GM23338 (cell line): ENCODE data around the gene TMPRSS6. TPM values are rescaled to one million over a fixed set of nuclear protein-coding genes. Genes with fewer than 3 reads are reported as not detected.

ENCODE experiments used
- ATAC-seq: fragments of 200-7000 bp; cut with Tn5 transposase; 3 replicates; pipeline ENCODE4 v1.9.1; 2020
- DNase-seq: peaks from one replicate; pipeline ENCODE4 v3.0.0-alpha.2; 2015; ENCODE audit warnings: low spot score
- H2AFZ ChIP-seq: fragments of 200-600 bp; sonication (generic); 2 replicates; pipeline ENCODE4 v1.8.0; 2016; ENCODE audit warnings: antibody characterized with exemption, mild to moderate bottlenecking, moderate library complexity
- H3F3A ChIP-seq: fragments of 200-600 bp; sonication (generic); replicated peaks from 2 replicates; pipeline ENCODE4 v1.8.0; 2017; ENCODE audit warnings: antibody characterized with exemption, mixed run types, low read depth
- H3K27ac ChIP-seq: fragments of 200-600 bp; sonication (generic); 2 replicates; pipeline ENCODE4 v1.6.1; 2016; ENCODE audit warnings: low read depth
- H3K27me3 ChIP-seq: fragments of 200-600 bp; sonication (generic); 2 replicates; pipeline ENCODE4 v1.8.0; 2016; ENCODE audit warnings: mild to moderate bottlenecking, mixed run types, moderate library complexity; ENCODE audit not compliant: insufficient read depth
- H3K36me3 ChIP-seq: fragments of 200-600 bp; sonication (generic); 2 replicates; pipeline ENCODE4 v1.8.0; 2016; ENCODE audit warnings: mild to moderate bottlenecking; ENCODE audit not compliant: insufficient read depth
- H3K4me1 ChIP-seq: fragments of 200-600 bp; sonication (generic); 2 replicates; pipeline ENCODE4 v1.8.0; 2016; ENCODE audit warnings: mild to moderate bottlenecking, moderate library complexity; ENCODE audit not compliant: insufficient read depth
- H3K4me2 ChIP-seq: fragments of 200-600 bp; sonication (generic); 2 replicates; pipeline ENCODE4 v1.7.1; 2017; ENCODE audit warnings: mixed run types
- H3K4me3 ChIP-seq: fragments of 200-600 bp; sonication (generic); 2 replicates; pipeline ENCODE4 v1.6.1; 2016; ENCODE audit warnings: mixed run types
- H3K79me2 ChIP-seq: fragments of 200-600 bp; sonication (generic); replicated peaks from 2 replicates; pipeline ENCODE4 v1.8.0; 2017; ENCODE audit warnings: mild to moderate bottlenecking; ENCODE audit not compliant: insufficient read depth
- H3K9me2 ChIP-seq: fragments of 200-600 bp; sonication (generic); 2 replicates; pipeline ENCODE4 v1.8.0; 2017; ENCODE audit not compliant: insufficient read depth
- H4K20me1 ChIP-seq: fragments of 200-600 bp; sonication (generic); replicated peaks from 2 replicates; pipeline ENCODE4 v1.8.0; 2017; ENCODE audit warnings: mild to moderate bottlenecking; ENCODE audit not compliant: insufficient read depth
- H3K27ac Mint-ChIP-seq: 2 replicates; pipeline ENCODE4 v1.8.0; 2020; ENCODE audit warnings: inconsistent platforms, mild to moderate bottlenecking, moderate library complexity, mixed read lengths
- H3K27me3 Mint-ChIP-seq: 3 replicates; pipeline ENCODE4 v1.8.0; 2022; ENCODE audit warnings: low read depth, mild to moderate bottlenecking, moderate library complexity, mixed read lengths, inconsistent platforms; ENCODE audit not compliant: insufficient read depth, poor library complexity
- H3K36me3 Mint-ChIP-seq: 3 replicates; pipeline ENCODE4 v1.8.0; 2021; ENCODE audit warnings: low read depth, mild to moderate bottlenecking, inconsistent platforms, moderate library complexity, mixed read lengths
- H3K4me1 Mint-ChIP-seq: 3 replicates; pipeline ENCODE4 v1.8.0; 2020; ENCODE audit warnings: mild to moderate bottlenecking, inconsistent platforms, mixed read lengths
- H3K4me3 Mint-ChIP-seq: 3 replicates; pipeline ENCODE4 v1.8.0; 2021; ENCODE audit warnings: moderate library complexity, mild to moderate bottlenecking, inconsistent platforms, mixed read lengths
- H3K9me3 Mint-ChIP-seq: 3 replicates; pipeline ENCODE4 v1.8.0; 2020; ENCODE audit warnings: moderate library complexity, mild to moderate bottlenecking, inconsistent platforms, mixed read lengths
- CREB1 ChIP-seq: fragments of 250-450 bp; sonication (Bioruptor Pico); IDR thresholded peaks from 2 replicates; pipeline ENCODE4 v1.5.0; 2020; ENCODE audit warnings: low read depth, mild to moderate bottlenecking, moderate library complexity
- EZH2 ChIP-seq: fragments of 200-600 bp; sonication (generic); IDR thresholded peaks from one replicate; pipeline ENCODE4 v1.8.0; 2017; ENCODE audit warnings: antibody characterized with exemption, mild to moderate bottlenecking, low read depth; ENCODE audit not compliant: unreplicated experiment
- JUNB ChIP-seq: IDR thresholded peaks from one replicate; pipeline ENCODE4 v1.6.1; 2016; ENCODE audit warnings: antibody characterized with exemption; ENCODE audit not compliant: unreplicated experiment
- POLR2AphosphoS5 ChIP-seq: IDR thresholded peaks from 2 replicates; pipeline ENCODE4 v1.6.1; 2016; ENCODE audit warnings: antibody characterized with exemption, low read depth
- ZNF114 ChIP-seq: fragments of 250-450 bp; sonication (Bioruptor Pico); IDR thresholded peaks from 2 replicates; pipeline ENCODE4 v1.5.0; 2020; ENCODE audit warnings: mild to moderate bottlenecking, moderate library complexity
- ZNF331 ChIP-seq: fragments of 250-450 bp; sonication (Bioruptor Pico); IDR thresholded peaks from 2 replicates; pipeline ENCODE4 v1.5.0; 2020; ENCODE audit warnings: low read depth, mild to moderate bottlenecking, moderate library complexity
- polyA plus RNA-seq: library from polyadenylated mRNA; unstranded; fragments of >200 nt; fragmentation: Nextera tagmentation; extraction: Ambion mirVana; gene quantifications from 2 replicates; pipeline ENCODE4 v1.2.1, GENCODE V29; 2016
- total RNA-seq: library from RNA; depleted of rRNA; stranded (reverse); fragments of >200 nt; shearing (Covaris generic); gene quantifications from 2 replicates; pipeline ENCODE4 v1.2.3, GENCODE V29; 2014
- TF ChIP-seq, protein P1 (sequence below): fragments of 250-450 bp; sonication (Bioruptor Pico); IDR thresholded peaks from 2 replicates; pipeline ENCODE4 v1.5.0; 2020; ENCODE audit warnings: mild to moderate bottlenecking, moderate library complexity
- TF ChIP-seq, protein P2 (sequence below): IDR thresholded peaks from one replicate; pipeline ENCODE4 v1.6.1; 2018; ENCODE audit warnings: antibody characterized with exemption; ENCODE audit not compliant: unreplicated experiment

Gene TMPRSS6
- total and polyA plus RNA-seq, 2 experiments from 2014 or later, result 0.13 TPM; not detected in 1

DNA sequence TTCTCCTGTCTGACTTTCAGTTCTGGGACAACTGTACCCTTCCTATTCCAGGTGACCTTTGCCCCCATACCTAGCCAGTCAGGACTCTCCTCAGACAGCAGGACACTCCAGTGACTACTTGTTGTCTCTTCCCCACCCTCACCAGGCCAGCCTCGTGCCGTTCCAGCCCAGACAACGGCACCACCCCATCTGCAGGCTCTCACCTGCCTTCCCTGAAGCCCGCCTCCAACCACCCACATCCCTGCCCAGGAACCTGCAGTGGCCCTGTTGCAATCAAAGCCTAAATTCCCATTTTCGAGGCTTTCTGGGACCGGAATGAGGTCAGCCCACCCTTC, 36.5 kb upstream of the TMPRSS6 start:
- DNase-seq (no peak), ATAC-seq (no peak)
- Mint-ChIP-seq H3K4me1 (peaks cover 20% of the 10 kb centered on the region), H3K36me3 (no peaks in the 10 kb centered on the region), H3K27me3 (peaks cover 8% of the 10 kb centered on the region), H3K4me3 (no peak overlapping the region), H3K27ac (no peak overlapping the region), H3K9me3 (no peaks in the 10 kb centered on the region; the same call in 2 of the 3 replicates)
- Histone ChIP-seq H4K20me1 (no peaks in the 10 kb centered on the region), H3K36me3 (no peaks in the 10 kb centered on the region), H3K27me3 (no peaks in the 10 kb centered on the region), H3K27ac (no peak overlapping the region), H3K79me2 (no peaks in the 10 kb centered on the region), H3F3A (no peaks in the 10 kb centered on the region), H3K9me2 (no peaks in the 10 kb centered on the region), H2AFZ (no peak overlapping the region), H3K4me1 (no peaks in the 10 kb centered on the region), H3K4me3 (no peak overlapping the region), H3K4me2 (no peak overlapping the region)
- TF ChIP-seq, protein P1, sequence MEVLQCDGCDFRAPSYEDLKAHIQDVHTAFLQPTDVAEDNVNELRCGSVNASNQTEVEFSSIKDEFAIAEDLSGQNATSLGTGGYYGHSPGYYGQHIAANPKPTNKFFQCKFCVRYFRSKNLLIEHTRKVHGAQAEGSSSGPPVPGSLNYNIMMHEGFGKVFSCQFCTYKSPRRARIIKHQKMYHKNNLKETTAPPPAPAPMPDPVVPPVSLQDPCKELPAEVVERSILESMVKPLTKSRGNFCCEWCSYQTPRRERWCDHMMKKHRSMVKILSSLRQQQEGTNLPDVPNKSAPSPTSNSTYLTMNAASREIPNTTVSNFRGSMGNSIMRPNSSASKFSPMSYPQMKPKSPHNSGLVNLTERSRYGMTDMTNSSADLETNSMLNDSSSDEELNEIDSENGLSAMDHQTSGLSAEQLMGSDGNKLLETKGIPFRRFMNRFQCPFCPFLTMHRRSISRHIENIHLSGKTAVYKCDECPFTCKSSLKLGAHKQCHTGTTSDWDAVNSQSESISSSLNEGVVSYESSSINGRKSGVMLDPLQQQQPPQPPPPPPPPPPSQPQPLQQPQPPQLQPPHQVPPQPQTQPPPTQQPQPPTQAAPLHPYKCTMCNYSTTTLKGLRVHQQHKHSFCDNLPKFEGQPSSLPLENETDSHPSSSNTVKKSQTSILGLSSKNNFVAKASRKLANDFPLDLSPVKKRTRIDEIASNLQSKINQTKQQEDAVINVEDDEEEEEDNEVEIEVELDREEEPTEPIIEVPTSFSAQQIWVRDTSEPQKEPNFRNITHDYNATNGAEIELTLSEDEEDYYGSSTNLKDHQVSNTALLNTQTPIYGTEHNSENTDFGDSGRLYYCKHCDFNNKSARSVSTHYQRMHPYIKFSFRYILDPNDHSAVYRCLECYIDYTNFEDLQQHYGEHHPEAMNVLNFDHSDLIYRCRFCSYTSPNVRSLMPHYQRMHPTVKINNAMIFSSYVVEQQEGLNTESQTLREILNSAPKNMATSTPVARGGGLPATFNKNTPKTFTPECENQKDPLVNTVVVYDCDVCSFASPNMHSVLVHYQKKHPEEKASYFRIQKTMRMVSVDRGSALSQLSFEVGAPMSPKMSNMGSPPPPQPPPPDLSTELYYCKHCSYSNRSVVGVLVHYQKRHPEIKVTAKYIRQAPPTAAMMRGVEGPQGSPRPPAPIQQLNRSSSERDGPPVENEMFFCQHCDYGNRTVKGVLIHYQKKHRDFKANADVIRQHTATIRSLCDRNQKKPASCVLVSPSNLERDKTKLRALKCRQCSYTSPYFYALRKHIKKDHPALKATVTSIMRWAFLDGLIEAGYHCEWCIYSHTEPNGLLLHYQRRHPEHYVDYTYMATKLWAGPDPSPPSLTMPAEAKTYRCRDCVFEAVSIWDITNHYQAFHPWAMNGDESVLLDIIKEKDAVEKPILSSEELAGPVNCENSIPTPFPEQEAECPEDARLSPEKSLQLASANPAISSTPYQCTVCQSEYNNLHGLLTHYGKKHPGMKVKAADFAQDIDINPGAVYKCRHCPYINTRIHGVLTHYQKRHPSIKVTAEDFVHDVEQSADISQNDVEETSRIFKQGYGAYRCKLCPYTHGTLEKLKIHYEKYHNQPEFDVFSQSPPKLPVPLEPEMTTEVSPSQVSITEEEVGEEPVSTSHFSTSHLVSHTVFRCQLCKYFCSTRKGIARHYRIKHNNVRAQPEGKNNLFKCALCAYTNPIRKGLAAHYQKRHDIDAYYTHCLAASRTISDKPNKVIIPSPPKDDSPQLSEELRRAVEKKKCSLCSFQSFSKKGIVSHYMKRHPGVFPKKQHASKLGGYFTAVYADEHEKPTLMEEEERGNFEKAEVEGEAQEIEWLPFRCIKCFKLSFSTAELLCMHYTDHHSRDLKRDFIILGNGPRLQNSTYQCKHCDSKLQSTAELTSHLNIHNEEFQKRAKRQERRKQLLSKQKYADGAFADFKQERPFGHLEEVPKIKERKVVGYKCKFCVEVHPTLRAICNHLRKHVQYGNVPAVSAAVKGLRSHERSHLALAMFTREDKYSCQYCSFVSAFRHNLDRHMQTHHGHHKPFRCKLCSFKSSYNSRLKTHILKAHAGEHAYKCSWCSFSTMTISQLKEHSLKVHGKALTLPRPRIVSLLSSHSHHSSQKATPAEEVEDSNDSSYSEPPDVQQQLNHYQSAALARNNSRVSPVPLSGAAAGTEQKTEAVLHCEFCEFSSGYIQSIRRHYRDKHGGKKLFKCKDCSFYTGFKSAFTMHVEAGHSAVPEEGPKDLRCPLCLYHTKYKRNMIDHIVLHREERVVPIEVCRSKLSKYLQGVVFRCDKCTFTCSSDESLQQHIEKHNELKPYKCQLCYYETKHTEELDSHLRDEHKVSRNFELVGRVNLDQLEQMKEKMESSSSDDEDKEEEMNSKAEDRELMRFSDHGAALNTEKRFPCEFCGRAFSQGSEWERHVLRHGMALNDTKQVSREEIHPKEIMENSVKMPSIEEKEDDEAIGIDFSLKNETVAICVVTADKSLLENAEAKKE (CRISPR knock-in tag), result no peak
- TF ChIP-seq ZNF331 (CRISPR knock-in tag) (no peak), POLR2AphosphoS5 (no peak), EZH2 (no peak), JUNB (no peak), CREB1 (CRISPR knock-in tag) (no peak), ZNF114 (CRISPR knock-in tag) (no peak)
- TF ChIP-seq, protein P2, sequence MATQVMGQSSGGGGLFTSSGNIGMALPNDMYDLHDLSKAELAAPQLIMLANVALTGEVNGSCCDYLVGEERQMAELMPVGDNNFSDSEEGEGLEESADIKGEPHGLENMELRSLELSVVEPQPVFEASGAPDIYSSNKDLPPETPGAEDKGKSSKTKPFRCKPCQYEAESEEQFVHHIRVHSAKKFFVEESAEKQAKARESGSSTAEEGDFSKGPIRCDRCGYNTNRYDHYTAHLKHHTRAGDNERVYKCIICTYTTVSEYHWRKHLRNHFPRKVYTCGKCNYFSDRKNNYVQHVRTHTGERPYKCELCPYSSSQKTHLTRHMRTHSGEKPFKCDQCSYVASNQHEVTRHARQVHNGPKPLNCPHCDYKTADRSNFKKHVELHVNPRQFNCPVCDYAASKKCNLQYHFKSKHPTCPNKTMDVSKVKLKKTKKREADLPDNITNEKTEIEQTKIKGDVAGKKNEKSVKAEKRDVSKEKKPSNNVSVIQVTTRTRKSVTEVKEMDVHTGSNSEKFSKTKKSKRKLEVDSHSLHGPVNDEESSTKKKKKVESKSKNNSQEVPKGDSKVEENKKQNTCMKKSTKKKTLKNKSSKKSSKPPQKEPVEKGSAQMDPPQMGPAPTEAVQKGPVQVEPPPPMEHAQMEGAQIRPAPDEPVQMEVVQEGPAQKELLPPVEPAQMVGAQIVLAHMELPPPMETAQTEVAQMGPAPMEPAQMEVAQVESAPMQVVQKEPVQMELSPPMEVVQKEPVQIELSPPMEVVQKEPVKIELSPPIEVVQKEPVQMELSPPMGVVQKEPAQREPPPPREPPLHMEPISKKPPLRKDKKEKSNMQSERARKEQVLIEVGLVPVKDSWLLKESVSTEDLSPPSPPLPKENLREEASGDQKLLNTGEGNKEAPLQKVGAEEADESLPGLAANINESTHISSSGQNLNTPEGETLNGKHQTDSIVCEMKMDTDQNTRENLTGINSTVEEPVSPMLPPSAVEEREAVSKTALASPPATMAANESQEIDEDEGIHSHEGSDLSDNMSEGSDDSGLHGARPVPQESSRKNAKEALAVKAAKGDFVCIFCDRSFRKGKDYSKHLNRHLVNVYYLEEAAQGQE, result no peak
